Stomach (tissue), 4 donors: ENCODE data around the gene PSMD14.

Experiments used
- CTCF ChIP-seq, 7 experiments: fragments of 450-650 bp in 4 of 7; fragments of 200-600 bp in 3 of 7; sonication (generic) in 3 of 7; IDR thresholded peaks; one replicate each; pipeline ENCODE4 v1.5.1; 2016 to 2019; ENCODE audit warnings: antibody characterized with exemption in 7 of 7, control low read depth in 2 of 7, mild to moderate bottlenecking in 1 of 7
- EP300 ChIP-seq: sonication (generic); formaldehyde crosslinking; IDR thresholded peaks from one replicate; pipeline ENCODE4 v1.6.1; 2017; ENCODE audit warnings: antibody characterized with exemption
- POLR2A ChIP-seq, 4 donors: fragments of 450-650 bp; IDR thresholded peaks; one replicate each; pipeline ENCODE4 v1.6.1; 2016; ENCODE audit warnings: antibody characterized with exemption in 4 of 4, control low read depth in 2 of 4, mild to moderate bottlenecking in 1 of 4, moderate library complexity in 1 of 4
- POLR2AphosphoS5 ChIP-seq, 3 donors: sonication (generic); formaldehyde crosslinking; IDR thresholded peaks; one replicate each; pipeline ENCODE4 v1.6.1; 2016; ENCODE audit warnings: antibody characterized with exemption in 3 of 3

DNA sequence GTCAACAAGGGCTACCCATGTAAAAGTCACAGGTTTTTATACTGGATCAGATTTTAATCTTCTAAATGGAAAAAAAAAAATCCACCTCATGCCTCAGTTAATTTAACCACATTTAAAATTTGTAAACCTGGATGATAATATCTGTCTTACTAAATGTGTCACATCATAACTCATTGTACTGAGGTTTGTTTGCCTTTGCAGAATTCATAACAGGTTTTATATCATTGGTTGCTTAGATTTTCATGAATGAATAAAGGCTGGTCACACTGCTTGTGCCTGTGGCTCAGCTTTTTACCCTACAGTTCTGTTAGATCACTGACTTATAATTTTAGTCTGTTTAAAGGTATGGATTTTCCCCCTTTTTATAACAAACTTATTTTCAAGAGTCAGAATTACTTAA, 48.9 kb downstream of the PSMD14 start:
- no peak for TF ChIP-seq CTCF (IDR thresholded peaks at IDR 0.05)
- TF ChIP-seq POLR2AphosphoS5 (IDR thresholded peaks at IDR 0.05): no peak
- TF ChIP-seq EP300: no peak
- TF ChIP-seq POLR2A (IDR thresholded peaks at IDR 0.05): no peak
